ENCODE data around the gene SPPL2A.

SPPL2A gene

GRCh38 chr15:50686469-50687301 lies 78.8 kb downstream of the SPPL2A start, which contains the start of gene TRPM7:
TSS of gene TRPM7 (minus strand) at chr15:50686797. CDS start at chr15:50686533, 264 bp downstream.
- peak; percentile 41 for DNase-seq

GRCh38 chr15:50685976-50686468 lies 79.5 kb downstream of the SPPL2A start:
- DNase-seq, result peak; percentile 41

- DNase-seq, result no peak
Measured at GRCh38 chr15:50685191-50685975, 80.1 kb downstream of the SPPL2A start.

GRCh38 chr15:50681467-50681866 lies 84.0 kb downstream of the SPPL2A start:
- DNase-seq, result no peak

GRCh38 chr15:50676799-50677483 lies 88.6 kb downstream of the SPPL2A start:
- no peak for DNase-seq

GRCh38 chr15:50675535-50676144 lies 89.9 kb downstream of the SPPL2A start:
- DNase-seq, result no peak

- DNase-seq, result no peak
Measured at GRCh38 chr15:50670115-50670514, 95.4 kb downstream of the SPPL2A start.

GRCh38 chr15:50669611-50670010 lies 95.9 kb downstream of the SPPL2A start:
- no peak for DNase-seq

- DNase-seq, result no peak
Measured at GRCh38 chr15:50665938-50666337, 99.6 kb downstream of the SPPL2A start.

GRCh38 chr15:50655555-50655954 lies 110.0 kb downstream of the SPPL2A start:
- no peak for DNase-seq

- no peak for DNase-seq
Measured at GRCh38 chr15:50653156-50653743, 112.3 kb downstream of the SPPL2A start.

- no peak for DNase-seq
Measured at GRCh38 chr15:50652671-50653070, 112.8 kb downstream of the SPPL2A start.
